HUDEP-2 (cell line): Measurements from ENCODE around the gene PRICKLE4.
"Not testable (repeated sequence)": the region's sequence is repeated elsewhere in the genome, so short reads cannot be mapped to it uniquely, and the experiment has no call there.

Source experiments
- DNase-seq, 76 experiments: peaks; one replicate each; lab custom pipeline; 2025; ENCODE audit not compliant: unreplicated experiment in 76 of 76; lab: John Stamatoyannopoulos, UW

Gene PRICKLE4

DNA sequence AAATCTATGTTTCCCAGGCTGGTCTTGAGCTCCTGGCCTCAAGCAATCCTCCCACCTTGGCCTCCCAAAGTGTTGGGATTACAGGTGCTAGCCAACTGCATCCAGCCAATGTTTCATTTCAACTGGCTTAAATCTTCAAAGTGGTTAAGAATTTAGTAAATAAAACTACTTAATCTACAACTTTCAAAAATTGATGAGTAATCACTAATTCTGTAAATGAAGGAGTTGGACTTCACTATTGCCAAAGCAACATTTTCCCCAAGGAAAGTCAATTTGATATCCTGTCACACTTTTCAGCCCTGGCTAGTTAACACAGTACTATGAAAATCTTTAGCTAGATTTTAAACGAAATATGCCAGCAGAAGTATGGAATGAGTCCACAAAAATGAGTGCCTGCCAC is 10.7 kb downstream of the PRICKLE4 start:
- no peak for DNase-seq

DNA sequence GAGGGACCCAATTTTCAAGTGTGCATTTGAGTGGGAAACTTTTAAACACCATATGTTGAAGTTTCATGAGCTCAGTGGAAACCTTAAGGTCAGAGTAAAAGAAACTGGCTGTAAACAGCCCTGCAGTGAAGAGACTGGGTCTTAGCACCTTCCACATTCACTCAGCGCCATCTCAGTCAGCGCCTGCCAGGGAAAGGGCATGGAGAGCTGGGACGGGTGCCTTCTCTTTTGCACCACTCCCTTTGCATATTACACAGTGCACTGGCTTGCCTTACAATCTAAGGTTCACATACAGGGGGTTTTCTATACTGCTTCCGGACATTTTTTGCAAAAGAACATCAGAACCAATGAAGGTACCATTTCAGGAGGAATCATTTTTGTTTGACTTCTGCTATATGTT is 11.4 kb downstream of the PRICKLE4 start:
- DNase-seq = no peak

DNA sequence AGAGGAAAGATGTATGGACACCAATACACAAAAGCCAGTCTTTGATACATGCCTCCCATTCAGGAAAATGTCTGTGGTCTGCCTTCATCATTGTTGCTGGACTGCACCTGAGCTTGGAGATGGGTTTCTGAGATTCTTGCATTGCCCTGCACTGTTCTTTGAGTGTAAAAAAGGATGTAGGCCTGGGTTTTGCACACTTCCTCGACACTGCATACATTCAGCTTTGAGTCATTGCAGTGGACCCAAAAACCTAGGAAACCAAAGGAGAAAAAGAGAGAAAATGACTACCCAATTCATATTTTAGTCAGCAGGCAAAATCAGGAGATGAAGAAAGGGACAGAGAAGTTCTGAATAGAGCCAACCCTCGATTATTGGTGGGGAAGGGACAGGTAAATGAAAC is 15.9 kb downstream of the PRICKLE4 start:
- no peak for DNase-seq

DNA sequence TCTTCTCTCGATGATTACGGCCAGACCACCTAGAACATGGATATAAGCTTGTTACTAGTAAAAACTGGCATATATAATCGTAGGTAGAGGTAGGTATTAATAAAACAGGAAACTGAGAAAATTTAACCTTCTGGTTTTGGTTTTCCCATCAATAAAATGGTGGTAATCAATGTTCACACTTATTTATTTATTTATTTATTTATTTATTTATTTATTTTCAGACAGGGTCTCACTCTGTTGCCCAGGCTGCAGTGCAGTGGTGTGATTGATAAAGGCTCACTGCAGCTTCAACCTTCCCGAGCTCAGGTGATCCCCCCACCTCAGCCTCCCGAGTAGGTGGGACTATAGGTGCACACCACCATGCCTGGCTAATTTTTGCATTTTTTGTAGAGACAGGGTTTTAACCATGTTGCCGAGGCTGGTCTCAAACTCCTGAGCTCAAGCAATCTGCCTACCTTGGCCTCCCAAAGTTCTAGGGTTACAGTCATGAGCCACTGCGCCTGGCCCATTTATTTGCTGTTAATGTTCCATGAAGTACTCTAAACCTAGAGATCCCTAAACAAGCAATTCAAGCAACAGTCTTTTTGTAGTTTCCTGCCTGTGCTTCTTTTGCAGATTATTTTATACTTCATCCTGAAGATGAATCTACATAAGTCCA is 18.4 kb downstream of the PRICKLE4 start:
- no peak for DNase-seq

DNA sequence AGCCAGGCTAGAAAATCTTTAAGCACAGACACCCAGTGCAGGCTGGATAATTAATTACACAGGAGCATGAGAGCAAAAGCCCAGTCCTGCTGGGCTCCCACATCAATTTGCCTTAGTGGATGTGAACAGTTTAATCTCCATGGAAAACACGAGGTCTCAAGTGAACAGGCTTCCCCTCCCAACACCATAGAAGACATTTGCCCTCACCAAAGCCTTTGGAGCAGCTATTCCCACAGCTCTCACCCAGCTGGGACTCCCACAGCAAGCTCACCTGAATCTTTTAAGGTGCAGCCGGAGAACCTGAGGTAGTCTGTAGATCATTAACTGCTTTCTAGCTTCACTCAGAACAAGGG is 19.0 kb downstream of the PRICKLE4 start:
- DNase-seq = no peak

DNA sequence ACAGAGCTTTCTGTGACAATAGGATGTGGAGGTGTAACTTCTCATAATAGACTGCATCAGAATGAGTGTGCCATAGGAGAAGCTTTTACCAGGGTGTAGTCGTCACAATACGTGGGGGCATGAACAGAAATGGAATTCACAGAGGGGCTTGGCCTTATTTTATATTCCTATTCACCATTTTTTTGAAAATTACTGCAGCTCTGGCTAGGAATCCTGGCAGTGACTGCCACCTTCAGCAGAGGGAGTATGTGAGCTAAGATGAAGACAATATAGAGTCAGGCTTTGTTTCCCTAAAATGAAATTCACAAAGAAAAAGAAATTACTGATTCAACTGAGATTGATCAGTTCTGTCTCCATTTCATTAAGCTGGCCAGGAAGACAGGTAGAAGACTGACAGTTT is 20.8 kb downstream of the PRICKLE4 start:
- peak in 10 of 76 experiments; percentile 6 to 48 (median 18) for DNase-seq

DNA sequence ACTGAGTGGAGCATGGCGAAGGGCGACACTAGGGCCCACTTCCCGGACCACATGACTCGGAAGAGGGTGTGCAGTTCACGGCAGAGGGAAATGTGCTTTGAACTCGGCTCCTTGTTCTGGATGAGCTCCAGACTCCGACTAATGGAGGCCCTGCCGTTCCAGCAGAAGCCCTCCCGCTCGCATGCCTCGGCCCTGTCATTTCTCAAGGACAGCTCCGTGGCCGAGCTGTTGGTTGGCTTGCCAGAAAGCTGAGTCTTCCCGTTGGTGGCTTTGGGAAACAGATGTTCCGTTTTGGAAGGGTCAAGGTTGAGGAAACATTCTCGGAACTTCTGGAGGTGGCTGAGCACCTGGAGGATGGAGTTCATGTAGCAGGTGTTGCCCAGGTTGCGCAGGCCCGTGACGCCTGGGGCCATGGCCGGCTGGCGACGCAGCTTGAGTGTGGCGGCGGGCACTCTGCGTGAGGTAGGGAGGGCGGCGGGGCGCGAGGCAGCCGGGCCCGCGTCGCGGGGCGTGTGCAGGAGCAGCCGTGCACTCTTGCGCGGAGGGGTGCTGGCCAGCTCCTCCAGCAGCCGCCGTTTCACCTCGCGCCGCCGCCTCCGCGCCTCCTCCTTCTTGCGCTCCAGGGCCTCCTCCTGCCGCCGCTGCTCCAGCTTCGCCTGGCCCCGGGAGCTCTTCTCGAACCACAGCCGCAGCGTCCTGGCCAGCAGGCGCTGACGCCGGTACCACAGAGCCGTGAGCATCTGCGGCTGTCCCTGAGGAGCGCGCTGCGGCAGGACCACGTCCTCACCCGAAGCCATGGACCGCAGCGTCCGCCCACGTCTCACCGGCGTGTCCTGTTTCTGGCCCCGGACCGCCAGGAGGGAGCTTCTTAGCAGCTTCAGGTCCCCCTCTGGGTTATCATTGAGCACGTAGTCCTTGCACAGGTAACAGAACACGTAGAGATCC is 25.5 kb downstream of the PRICKLE4 start:
- DNase-seq = no peak

DNA sequence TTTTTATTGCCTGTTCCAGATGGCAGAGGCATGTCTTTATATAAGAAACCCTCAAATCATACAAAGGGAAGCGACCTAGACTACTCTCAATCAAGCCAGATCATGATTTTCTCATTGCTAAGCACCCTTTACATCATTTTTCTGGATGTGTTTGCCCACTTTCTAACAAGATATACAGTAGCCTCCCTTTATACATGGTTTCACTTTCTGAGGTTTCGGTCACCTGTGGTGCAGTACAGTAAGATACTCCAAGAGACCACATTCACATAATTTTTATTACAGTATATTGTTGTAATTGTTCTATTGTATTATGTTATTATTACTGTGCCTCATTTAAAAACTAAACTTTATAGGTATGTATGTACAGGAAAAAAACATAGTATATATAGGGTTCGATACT is 30.5 kb downstream of the PRICKLE4 start:
- no peak for DNase-seq

DNA sequence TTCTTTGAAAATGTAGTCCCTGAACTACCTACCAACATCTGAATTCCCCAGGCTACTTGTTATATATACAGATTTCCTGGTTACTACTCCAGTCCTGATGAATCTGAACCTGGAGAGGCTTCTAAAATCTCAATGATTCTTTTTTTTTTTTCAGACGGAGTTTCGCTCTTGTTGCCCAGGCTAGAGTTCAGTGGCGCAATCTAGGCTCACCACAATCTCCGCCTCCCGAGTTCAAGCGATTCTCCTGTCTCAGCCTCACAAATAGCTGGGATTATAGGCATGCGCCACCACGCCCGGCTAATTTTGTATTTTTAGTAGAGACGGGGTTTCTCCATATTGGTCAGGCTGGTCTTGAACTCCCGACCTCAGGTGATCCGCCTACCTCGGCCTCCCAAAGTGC is 31.4 kb downstream of the PRICKLE4 start:
- not testable (repeated sequence) for DNase-seq

DNA sequence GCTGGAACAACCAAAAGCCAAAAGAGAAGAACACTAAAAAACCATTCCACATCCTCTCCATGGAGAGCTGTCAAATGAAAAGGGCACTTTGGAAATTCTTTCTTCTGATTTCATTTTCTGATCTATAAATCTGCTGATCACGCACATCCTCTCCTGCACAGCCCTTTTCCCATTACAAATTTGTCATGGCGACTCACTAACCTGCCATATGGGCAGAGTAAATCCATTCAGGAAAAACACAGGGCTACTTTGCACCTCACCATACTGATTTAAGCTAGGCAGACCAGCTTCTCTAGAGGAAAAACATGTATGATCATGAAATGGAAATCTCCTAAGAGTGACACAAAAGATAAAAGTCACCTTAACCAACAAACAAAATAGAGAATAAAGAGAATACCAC is 32.9 kb downstream of the PRICKLE4 start:
- DNase-seq = no peak

DNA sequence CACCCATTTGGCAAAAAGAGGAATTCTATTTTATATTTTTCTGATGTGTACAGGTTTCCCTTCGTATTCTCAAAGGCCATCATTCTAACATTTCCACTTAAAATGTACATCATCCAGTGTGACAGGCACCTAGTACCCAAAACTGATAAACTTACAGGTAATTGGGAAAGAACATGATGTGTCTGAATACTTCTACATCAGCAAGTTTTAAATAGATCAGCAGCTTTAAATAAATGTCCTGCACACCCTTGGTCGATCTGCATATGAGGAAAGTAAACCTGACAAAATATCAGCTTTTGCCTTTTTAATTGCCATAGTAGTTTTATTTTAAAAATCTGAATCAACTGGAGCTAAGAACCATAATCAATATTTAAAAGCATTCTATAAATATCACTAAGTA is 33.4 kb downstream of the PRICKLE4 start:
- no peak for DNase-seq

DNA sequence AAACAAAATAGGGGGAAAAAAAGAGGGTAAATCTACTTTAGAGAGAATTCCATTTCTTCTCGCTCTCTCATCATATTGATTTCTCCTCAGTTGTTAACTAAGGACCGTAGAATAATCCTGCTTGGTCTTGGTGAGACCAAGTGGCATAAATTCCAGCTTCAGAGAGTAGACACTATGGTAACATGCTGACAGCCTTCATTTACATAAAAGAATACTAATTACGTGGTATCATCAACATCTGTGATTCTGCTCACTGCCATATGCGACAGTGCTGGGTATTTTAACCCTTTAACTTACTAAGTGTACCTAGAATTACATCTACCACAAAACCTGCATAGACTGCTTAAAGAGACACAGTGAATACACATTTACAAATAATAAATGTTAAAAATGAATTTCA is 34.0 kb downstream of the PRICKLE4 start:
- DNase-seq = no peak

DNA sequence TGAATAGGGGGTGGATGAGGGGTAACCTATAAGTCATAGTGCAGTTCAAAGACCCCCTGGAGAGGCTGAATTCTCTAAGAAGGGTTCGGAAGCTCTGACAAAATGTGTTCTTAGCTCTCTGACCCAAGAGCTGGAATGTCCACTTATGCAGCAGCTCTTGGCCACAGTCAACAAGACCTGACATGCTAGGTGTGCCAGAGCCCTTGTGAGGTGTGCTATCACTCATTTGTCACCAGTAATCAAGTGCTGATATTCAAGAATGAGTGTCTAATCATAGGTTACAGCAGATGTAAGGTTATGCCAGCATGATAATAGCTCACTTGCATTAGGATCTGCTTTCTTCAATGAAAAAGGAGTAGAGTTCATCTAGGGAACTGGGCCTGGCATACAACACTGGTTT is 35.0 kb downstream of the PRICKLE4 start:
- no peak for DNase-seq

DNA sequence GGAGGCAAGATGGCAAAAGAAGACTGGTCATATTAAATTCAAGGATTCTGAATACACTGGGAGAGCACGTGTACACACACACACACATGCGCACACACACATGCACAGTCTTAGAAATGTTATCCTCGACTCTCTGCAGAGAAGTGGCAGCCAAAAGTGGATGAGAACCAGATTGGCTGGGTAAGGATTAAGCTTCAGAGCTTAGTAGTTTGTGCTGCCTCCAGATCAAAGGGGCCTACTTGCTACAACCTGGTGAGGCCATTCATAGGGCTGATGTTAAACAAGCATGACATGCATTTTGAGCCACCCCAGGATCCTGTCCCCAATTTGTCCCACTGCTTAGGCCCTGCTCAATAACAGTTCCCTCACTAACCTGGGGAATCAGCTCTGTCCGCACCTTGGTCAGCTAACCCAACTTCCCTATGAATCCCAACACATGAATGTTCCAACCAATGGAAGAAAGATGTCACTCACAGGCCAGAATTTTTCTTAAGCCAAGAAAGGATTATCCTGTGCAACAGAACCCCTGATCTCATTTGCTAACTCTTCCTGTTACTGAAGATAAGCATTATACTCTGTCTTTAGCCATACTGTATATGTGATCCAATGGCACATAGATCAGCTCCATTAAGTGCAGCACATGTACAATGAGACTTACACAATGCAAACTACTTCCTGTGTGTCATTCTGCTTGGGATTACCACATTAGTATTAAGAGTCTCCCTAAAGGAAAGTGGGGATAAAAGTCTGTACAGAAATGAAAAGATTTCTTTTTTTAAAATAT is 37.9 kb downstream of the PRICKLE4 start:
- DNase-seq = peak in 17 of 76 experiments; percentile 6 to 63 (median 29)

DNA sequence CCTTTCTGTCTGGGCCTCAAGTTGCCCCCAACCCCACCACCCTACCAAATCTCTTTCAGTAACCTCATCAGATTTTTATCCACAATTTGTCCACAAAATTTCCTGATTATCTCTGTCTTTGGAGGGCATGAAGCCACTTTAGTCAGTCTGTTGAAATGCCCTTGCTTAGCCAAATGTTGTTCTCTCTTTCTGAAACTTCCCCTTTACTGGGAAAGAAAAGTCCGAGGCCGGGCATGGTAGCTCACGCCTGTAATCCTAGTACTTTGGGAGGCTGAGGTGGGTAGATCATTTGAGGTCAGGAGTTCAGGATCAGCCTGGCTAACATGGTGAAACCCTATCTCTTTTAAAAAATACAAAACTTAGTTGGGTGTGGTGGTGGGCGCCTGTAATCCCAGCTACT is 40.7 kb downstream of the PRICKLE4 start:
- DNase-seq = no peak

DNA sequence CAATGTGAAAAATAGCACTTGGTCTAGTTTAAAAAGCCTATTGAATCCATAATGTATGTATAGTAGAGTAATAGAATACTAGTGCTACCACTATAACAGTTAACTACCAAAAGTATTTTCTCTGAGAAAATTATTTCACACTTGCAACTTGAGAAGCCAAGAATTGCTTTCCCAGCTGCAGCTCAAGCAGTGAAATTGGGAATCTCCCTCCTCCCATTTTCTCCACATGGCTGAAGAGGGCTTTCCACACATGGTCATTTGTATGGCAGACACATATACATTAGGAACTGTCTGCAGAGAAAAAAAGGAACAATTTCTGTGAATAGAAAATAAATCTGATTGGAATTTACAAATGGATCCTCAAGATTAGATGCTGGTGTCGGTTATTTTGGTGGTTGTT is 41.4 kb downstream of the PRICKLE4 start:
- no peak for DNase-seq

DNA sequence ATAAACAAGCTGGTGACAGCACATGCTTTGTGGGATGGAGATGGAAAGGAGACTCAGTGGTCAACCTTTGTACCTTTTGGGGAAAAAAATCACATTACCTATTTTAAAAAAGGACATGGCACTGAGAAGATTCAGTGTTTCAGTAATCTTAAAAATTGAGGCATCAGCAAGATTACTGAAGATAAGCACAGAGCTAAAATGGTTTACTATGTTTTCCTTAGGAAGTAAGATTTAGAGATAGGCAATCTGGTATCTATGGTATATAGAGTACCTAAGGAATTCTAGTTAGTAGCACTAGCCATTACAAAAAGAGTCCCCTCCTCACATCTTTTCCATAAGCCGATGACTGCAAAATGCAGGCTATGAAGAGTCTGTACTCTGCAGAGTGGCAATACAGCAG is 42.6 kb downstream of the PRICKLE4 start:
- no peak for DNase-seq

DNA sequence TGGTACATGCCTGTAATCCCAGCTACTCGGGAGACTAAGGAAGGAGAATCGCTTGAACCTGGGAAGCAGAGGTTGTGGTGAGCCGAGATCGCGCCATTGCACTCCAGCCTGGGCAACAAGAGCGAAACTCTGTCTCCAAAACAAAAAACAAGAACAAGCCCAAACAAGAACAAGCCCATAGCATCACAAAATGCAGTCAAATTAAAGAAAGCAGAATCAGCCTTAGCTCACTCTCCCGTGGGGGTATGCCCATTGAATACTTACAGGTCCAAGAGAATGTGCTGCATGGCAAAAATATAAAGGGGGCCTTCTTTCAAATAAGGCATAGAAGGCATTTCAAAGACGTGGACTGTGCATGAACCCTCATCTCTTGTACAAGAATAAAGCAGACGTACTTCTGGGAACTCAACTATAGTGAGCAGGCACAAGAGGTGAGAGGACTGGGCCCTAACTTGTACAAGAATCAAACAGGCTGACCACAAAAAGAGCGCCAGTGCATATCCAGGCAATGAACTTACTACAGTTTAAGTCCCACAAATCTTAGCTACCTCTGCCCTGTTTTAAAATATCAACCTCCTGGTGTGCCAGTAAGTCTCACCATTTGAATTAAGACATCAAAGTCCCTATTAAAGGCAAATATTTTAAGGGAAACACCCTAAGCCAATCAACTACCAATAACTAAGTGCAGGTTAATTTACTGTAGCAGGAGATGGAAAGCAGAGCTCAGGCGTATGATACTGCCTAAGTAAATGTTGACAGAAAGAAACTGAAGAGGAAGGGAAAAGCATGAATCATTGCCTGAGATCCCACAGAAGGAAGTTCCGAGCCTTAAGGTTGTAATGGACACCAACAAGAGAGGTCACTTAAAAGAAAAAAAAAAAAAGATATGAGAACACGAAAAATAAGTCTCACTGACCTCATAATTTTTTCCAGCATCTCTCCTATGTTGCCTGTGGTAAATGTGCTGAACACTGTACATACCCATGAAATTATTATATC is 44.3 kb downstream of the PRICKLE4 start:
- DNase-seq = no peak

DNA sequence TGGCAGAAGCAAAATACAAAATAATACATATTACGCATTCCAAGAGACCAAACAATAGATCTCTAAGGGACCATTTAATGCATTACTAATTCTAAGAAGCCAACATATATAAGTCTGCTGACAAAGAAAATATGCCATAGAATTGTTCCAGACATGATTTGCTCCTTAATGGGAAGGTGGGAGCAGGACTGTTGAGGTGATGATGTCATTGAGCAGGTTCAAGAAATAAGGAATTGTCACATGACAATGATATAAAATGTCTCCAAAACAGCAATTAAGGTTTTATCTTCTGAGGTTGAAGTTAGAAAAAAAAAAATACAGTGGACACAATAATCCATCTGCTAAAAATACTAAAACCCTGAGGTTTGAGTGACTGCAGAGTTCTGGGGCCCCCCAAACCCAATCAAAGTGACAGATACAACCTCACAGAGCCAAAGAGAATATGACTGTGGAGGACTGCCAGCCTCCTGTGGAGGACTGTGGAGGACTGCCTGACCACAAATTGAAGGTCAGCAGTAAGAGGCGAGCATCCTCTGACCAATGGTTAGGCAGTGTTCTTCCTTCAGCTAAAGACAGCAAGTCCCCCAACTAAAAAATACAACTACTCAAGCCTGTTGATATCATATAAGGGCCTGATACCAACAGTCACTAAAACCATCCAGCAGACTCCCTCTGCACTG is 45.9 kb downstream of the PRICKLE4 start:
- DNase-seq = no peak

DNA sequence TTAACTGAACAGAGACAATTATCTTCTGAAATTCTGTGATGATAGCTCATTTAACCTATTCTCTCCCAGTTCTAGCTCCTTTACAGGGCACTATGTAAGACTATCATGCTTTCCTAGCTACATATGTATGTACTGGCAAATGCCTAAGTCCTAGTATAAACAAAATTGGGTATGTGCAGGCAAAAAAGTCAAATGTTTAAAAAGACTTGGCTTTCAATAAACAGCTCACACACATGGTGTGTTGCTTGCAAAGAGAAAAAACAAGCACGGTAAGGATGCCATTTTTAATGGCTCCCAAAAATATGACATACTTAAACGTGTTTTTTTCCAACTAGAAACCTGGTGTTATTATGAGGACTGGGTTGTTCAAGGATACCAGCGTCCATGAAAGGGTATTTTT is 51.7 kb downstream of the PRICKLE4 start:
- no peak for DNase-seq
